ENCODE results near the gene STIM1.
"Not testable (repeated sequence)": the region's sequence is repeated elsewhere in the genome, so short reads cannot be mapped to it uniquely, and the experiment has no call there.

The STIM1 gene

DNA sequence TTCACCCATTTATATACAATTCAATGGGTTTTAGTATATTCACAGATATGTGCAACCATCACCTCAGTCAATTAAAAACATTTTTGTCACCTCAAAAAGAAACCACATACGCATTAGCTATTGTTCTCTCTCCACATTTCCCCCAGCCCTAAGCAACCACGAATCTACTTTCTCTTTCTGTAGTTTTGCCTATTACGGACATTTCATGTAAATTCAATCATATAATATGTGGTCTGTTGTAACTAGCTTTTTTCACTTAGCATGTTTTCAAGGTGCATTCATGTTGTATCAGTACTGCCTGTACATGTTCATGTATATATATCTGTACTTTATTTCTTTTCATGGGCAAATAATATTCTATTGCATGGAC, 134.4 kb downstream of the STIM1 start:
- FAIRE-seq, result no peak

GRCh38 chr11:3990406-3990805, 134.9 kb downstream of the STIM1 start:
- FAIRE-seq, result no peak

DNA sequence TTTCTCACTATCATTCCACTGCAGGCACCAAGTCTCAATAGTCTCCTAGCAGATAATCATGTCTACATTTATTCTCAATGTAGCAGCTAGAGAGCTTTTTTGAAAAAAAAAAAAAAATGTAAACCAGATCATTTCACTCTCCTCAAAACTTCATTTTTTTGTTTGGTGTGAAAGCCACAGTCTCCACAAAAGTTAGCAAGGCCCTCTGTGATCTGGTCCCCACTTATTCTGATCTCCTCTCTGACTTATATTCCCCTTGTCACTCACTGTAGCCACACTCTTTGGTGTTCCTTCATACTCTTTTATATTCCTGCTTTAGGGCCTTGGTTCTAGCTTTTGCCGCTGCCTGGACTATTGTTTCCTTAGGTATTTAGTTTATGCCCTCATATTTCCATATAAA, 137.5 kb downstream of the STIM1 start:
- FAIRE-seq, result no peak

DNA sequence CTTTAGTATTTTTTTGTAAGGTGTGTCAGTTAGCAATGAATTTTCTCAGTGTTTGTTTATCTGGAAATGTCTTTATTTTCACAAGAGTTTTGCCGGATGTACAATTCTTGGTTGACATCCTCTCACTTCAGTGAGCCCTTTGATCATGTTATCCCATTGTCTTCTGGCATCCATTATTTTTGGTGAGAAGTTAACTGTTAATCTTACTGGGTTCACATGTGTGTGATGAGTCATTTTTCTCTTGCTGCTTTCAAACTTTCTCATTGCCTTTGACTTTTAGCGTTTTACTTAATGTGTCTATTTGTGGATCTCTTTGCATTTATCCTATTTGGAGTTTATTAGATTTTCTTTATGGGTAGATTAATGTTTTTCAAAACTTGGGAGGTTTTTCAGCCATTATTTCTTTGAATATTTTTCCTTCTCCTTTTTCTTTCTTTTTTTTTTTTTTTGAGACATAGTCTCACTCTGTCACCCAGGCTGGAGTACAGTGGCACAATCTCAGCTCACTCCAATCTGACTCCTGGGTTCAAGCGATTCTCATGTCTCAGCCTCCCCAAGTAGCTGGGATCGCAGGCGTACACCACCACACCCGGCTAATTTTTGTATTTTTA, 138.7 kb downstream of the STIM1 start:
- no peak for FAIRE-seq

DNA sequence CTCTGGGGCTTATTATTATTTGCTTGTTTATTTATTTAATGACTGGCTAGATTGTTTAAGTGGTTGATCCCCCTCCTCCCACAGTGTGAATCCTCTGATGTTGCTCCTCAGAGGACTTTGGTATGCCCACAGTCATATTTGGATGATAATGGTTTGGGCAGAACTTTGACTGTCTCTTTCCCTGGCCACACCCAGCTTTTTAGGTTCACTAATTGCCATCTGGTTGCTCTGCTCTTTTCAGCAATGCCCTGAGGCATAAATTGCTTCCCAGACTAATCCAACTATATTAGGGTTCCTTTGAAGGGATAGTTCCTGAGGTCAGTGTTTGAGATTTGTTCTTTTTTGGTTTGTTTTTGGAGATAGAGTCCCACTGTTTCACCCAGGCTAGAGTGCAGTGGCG, 139.8 kb downstream of the STIM1 start:
- no peak for FAIRE-seq

GRCh38 chr11:3995949-3996554, 140.6 kb downstream of the STIM1 start:
- FAIRE-seq, result no peak

DNA sequence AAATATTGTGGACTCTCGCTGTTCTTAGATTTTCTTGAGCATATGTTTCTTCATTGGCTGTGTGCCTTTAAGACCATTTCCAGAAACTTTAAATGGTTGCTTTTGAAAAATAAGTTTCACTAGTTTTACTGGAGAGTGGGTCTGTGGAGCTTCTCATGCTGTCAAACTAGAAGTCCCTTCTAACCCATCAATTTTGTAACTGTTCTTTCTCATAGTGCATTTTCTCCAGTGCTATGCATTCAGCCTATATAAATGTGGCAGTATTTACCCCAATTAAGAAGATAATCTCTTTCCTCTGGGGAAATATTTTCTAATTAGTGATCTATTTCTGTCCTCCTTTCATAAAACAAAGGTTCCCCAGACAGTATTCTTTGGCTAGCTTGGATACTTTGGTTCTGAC, 141.2 kb downstream of the STIM1 start:
- FAIRE-seq, result no peak

DNA sequence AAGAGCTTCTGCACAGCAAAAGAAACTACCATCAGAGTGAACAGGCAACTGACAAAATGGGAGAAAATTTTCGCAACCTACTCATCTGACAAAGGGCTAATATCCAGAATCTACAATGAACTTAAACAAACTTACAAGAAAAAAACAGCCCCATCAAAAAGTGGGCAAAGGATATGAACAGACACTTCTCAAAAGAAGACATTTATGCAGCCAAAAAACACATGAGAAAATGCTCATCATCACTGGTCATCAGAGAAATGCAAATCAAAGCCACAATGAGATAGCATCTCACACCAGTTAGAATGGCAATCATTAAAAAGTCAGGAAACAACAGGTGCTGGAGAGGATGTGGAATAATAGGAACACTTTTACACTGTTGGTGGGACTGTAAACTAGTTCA, 149.3 kb downstream of the STIM1 start:
- not testable (repeated sequence) for FAIRE-seq

DNA sequence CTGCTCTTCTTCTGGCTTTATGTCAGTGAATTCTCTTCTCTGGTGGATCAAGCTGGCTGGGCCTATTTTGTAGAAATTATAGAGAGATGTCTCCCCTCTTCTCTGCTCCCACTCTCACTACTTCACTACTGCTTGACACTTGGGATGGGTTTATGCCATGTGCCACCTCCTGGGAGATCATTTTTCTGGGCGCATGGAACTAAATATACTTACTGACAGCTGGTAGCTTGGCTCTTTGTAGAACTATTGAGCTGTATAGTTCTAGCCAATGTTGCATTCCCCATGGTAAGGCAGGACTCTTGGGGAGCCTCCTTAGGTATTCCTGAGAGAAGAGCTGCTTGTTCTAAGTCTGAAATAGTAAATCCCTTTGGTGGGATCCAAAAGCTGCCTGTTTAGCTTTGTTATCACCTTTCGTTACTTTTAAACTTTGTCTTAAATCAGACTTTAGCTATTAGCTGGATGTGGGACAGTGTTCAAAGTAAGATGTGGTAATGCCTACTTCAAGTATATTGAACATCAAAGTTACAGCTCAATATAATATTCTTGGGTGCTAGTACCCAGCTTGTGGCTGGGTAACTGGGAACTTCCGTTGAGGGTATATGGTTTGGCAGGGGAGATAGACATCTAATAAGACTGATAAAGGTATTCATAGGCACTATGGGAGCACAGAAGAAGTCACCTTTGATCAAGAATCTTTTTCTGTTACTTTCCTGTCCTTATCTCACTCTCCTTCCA, 151.6 kb downstream of the STIM1 start:
- FAIRE-seq, result no peak

GRCh38 chr11:4008116-4008515, 152.7 kb downstream of the STIM1 start:
- FAIRE-seq, result no peak

DNA sequence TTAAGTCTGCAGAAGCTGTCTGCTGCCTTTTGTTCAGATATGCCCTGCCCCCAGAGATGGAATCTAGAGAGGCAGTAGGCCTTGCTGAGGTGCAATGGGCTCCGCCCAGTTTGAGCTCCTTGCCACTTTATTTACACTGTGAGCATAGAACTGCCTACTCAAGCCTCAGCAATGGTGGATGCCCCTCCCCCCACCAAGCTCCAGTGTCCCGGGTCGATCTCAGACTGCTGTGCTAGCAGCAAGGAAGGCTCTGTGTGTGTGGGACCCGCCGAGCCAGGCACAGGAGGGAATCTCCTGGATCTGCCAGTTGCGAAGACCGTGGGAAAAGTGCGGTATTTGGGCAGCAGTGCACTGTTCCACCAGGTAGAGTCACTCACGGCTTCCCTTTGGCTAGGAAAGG, 161.1 kb downstream of the STIM1 start:
- not testable (repeated sequence) for FAIRE-seq

DNA sequence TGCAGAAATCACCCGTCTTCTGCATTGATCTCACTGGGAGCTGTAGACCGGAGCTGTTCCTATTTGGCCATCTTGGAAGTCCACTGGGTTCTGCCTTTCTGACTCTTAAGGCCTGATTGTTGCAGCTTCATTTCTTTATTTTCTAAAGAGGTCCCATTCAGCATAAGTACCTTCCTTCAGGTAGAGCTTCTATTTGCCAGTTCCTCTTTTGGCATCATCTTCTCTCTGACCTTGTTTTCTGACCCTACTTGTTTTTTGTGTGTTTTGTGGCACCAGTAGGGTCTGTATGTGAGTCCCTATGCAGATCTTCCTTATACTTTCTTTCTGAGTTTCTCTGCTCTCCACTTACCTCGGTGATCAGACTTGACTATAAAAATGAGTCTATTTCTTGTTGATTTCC, 161.7 kb downstream of the STIM1 start:
- no peak for FAIRE-seq

- FAIRE-seq, result no peak
Measured at GRCh38 chr11:4018641-4019040, 163.2 kb downstream of the STIM1 start.

- FAIRE-seq, result no peak
Measured at GRCh38 chr11:4019891-4020290, 164.4 kb downstream of the STIM1 start.

DNA sequence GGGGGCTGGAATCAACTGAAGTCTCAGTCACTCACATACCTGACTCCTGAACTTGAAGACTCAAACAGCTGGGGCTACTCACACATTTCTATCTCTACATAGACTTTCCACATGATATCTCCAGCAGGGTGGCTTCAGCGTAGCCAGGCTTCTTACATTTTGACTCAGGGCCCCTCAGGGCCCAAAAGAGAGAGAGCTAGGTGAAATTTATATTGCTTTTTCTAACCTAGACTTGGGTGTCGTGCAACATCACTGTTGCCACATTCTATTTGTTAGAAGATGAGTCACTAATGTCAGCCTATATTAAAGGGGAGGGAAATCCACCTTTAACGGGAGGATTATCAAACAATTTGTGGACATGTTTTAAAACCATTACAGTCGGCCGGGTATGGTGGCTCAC, 167.2 kb downstream of the STIM1 start:
- FAIRE-seq, result no peak

DNA sequence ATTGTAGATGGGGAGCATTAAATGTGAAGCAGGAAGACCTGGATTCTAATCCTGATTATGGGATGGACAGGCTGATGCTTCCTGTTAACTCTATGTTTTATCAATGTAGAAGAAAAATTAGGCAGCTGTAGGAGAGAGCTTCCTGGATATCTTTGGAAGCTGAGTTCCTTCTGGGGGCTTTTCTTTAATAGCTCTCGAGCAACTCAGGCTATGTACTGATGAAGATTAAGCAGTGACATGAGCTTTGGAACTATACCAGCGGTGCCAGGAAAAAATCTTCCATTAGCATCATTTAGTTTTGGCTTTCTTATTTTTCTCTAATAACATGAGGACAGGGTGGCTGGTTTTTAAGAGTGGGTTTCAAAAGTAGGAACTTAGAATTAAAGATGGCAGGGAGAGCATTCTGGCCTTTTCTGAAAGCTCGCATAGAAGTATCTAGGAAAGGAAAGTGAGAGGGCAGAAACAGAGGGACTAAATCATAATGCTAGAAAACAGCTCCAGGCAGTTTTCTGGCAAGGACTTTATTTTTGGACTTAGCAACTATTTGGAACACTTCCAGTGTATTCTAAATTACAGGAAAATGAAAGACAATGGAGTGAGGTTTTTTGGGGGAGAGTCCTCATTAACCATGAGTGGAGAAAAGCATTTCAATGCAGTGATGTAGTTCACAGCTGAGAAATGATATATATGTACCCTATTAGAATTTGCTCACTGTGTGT, 169.9 kb downstream of the STIM1 start:
- no peak for FAIRE-seq

GRCh38 chr11:4025967-4026324, 170.5 kb downstream of the STIM1 start:
- FAIRE-seq, result no peak

- no peak for FAIRE-seq
Measured at GRCh38 chr11:4026389-4026788, 170.9 kb downstream of the STIM1 start.

GRCh38 chr11:4027746-4028145, 172.3 kb downstream of the STIM1 start:
- no peak for FAIRE-seq

GRCh38 chr11:4030197-4030596, 174.7 kb downstream of the STIM1 start:
- FAIRE-seq, result no peak

DNA sequence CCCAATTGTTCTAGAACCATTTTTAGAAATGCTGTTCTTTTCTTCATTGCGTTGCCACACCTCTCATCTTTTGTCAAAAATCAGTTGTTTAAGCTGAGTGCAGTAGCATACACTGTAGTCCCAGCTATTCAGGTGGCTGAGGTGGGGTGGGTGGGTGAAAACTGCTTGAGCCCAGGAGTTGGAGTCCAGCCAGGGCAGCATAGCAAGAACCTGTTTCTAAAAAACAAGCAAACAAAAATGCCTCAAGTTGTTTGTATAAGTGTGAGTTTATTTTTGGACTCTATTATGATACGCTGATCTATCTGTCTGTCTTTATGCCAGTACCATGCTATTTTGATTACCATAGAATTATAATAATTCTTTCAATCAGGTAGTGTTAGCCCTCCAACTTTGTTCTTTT, 176.6 kb downstream of the STIM1 start:
- FAIRE-seq, result no peak

- FAIRE-seq, result no peak
Measured at GRCh38 chr11:4035985-4036384, 180.5 kb downstream of the STIM1 start.

DNA sequence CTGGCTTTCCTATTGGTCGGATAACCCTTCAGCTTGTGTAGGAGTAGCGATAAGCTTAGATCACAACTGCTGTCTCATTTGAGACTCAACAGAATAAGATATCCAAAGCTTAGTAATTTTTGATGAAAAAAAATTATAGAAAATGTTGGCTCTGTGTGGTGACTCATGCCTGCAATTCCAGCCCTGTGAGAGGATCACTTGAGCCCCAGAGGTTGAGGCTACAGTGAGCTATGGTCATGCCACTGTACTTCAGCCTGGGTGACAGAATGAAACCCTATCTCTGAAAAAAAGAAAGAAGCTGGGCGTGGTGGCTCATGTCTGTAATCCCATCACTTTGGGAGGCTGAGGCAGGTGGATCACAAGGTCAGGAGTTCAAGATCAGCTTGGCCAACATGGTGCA, 183.5 kb downstream of the STIM1 start:
- FAIRE-seq, result no peak

DNA sequence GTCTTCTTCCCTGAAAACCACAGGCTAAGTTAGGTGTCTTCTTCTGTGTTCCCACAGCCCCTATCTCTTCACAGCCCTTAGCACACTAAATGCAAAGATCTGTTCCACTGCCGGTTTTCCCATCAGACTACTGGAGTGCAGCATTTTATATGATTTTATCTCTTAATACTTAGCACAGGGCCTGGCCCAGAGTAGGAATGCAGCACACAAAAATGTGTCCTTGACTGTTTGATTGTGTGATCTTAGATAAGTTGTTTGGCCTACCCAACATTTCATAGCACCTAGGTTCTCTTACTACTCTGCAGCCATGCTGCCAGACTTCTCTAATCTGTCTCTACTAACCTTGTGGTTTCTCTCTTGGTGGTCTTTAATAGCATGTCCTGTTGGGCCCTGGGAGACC, 185.0 kb downstream of the STIM1 start:
- no peak for FAIRE-seq
